Activated naive CD8-positive, alpha-beta T cell treated with anti-CD3 and anti-CD28 coated beads for 36 hours (primary cell): Measurements from ENCODE around the gene TAS2R42. TPM values are rescaled to one million over a fixed set of nuclear protein-coding genes. Genes with fewer than 3 reads are reported as not detected.

Source experiments
- DNase-seq: peaks from one replicate; pipeline ENCODE4 v3.0.0; 2021
- H3K27ac Mint-ChIP-seq: one replicate; pipeline ENCODE4 v1.8.0; 2022; ENCODE audit warnings: mild to moderate bottlenecking, moderate library complexity, mixed read lengths
- H3K27me3 Mint-ChIP-seq: one replicate; pipeline ENCODE4 v1.8.0; 2022; ENCODE audit warnings: mild to moderate bottlenecking, mixed read lengths
- H3K36me3 Mint-ChIP-seq: one replicate; pipeline ENCODE4 v1.8.0; 2021; ENCODE audit warnings: mild to moderate bottlenecking, mixed read lengths
- H3K4me1 Mint-ChIP-seq: one replicate; pipeline ENCODE4 v1.8.0; 2021; ENCODE audit warnings: mixed read lengths
- H3K4me3 Mint-ChIP-seq: one replicate; pipeline ENCODE4 v1.8.0; 2022; ENCODE audit warnings: mild to moderate bottlenecking, moderate library complexity, mixed read lengths
- H3K9me3 Mint-ChIP-seq: one replicate; pipeline ENCODE4 v1.8.0; 2022; ENCODE audit warnings: mixed read lengths
- total RNA-seq, 2 experiments: library from RNA; stranded (reverse); gene quantifications; one replicate each; pipeline ENCODE4 v1.2.3, GENCODE V29; 2021

The TAS2R42 gene
- total RNA-seq, 2 experiments from 2014 or later = not detected

GRCh38 chr12:11164384-11164783 lies 22.4 kb downstream of the TAS2R42 start:
- no peak overlapping the region for H3K27ac Mint-ChIP-seq

GRCh38 chr12:11162502-11162901 lies 24.2 kb downstream of the TAS2R42 start:
- DNase-seq = no peak
- Mint-ChIP-seq H3K9me3 (no peaks in the 10 kb centered on the region), H3K4me3 (no peak overlapping the region), H3K36me3 (peaks cover 46% of the 10 kb centered on the region), H3K27ac (no peak overlapping the region), H3K4me1 (peaks cover 53% of the 10 kb centered on the region), H3K27me3 (no peaks in the 10 kb centered on the region)

More at GRCh38 chr12:11164384-11164783, 22.4 kb downstream of the TAS2R42 start:
- Mint-ChIP-seq H3K4me3 (no peak overlapping the region), H3K27me3 (no peaks in the 10 kb centered on the region), H3K4me1 (peaks cover 59% of the 10 kb centered on the region), H3K36me3 (peaks cover 48% of the 10 kb centered on the region), H3K9me3 (no peaks in the 10 kb centered on the region)
- no peak for DNase-seq

DNA sequence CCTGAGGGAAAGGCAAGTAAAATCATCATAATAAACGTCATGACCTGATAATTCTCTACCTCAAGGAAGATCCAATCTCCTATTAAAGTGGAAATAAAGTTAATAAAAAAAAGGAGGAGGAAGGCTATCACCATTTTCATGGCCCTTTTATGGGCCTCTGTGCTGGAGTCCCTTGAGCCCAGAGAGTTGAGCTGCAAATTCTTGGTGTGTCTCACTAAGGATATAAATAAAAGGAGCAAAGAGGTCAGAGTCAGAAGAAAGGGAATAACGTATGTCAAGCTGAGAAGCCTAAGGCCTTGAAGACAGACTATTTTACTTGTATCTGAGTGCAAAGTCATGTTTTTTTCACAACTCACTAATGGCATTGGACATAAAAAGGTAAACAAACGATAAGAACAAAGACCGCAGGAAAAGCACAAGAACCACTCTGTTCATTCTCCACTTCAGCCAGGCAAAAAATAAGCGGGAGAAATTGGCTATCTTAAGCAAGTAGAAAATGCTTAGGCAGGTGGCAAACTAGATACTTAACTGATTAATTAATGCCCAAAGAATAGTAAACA lies 27.8 kb downstream of the TAS2R42 start:
- H3K4me3 Mint-ChIP-seq = no peak overlapping the region
- H3K27ac Mint-ChIP-seq = no peak overlapping the region
- H3K27me3 Mint-ChIP-seq = no peaks in the 10 kb centered on the region
- no peak for DNase-seq
- H3K4me1 Mint-ChIP-seq = peaks cover 35% of the 10 kb centered on the region
- peaks cover 54% of the 10 kb centered on the region for H3K36me3 Mint-ChIP-seq
- peaks cover 12% of the 10 kb centered on the region for H3K9me3 Mint-ChIP-seq

GRCh38 chr12:11154400-11154925 lies 32.3 kb downstream of the TAS2R42 start:
- Mint-ChIP-seq H3K9me3 (peaks cover 16% of the 10 kb centered on the region), H3K4me1 (peaks cover 11% of the 10 kb centered on the region), H3K4me3 (no peak overlapping the region), H3K27ac (no peak overlapping the region), H3K27me3 (no peaks in the 10 kb centered on the region), H3K36me3 (peaks cover 54% of the 10 kb centered on the region)
- DNase-seq = no peak

- peaks cover 49% of the 10 kb centered on the region for H3K36me3 Mint-ChIP-seq
- peaks cover 3% of the 10 kb centered on the region for H3K4me1 Mint-ChIP-seq
- no peak overlapping the region for H3K4me3 Mint-ChIP-seq
- peaks cover 16% of the 10 kb centered on the region for H3K9me3 Mint-ChIP-seq
- no peak for DNase-seq
- H3K27ac Mint-ChIP-seq = no peak overlapping the region
- no peaks in the 10 kb centered on the region for H3K27me3 Mint-ChIP-seq
Observed at GRCh38 chr12:11152725-11153124, 34.0 kb downstream of the TAS2R42 start.

DNA sequence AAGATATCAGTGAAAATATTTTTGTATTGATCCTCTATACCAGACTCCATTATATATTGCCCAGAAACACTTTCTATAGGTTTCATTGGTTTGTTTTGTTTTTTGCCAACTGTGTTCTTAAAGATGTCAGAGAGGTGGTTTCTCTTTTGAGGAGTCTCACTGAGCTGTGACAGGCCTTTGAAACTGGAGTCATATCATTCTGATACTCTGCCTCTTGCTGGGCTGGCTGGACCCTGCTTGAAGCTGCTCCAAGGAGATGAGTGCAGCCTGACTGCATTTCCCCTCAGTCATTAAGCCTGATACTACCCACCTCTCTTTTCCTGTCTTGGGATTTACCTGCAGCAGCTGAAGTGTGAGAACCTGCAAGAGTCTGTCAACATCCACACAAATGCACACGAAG lies 35.9 kb downstream of the TAS2R42 start:
- DNase-seq = no peak
- peaks cover 9% of the 10 kb centered on the region for H3K9me3 Mint-ChIP-seq
- H3K36me3 Mint-ChIP-seq = peaks cover 39% of the 10 kb centered on the region
- peaks cover 3% of the 10 kb centered on the region for H3K4me1 Mint-ChIP-seq
- no peak overlapping the region for H3K4me3 Mint-ChIP-seq
- H3K27me3 Mint-ChIP-seq = no peaks in the 10 kb centered on the region
- H3K27ac Mint-ChIP-seq = no peak overlapping the region

DNA sequence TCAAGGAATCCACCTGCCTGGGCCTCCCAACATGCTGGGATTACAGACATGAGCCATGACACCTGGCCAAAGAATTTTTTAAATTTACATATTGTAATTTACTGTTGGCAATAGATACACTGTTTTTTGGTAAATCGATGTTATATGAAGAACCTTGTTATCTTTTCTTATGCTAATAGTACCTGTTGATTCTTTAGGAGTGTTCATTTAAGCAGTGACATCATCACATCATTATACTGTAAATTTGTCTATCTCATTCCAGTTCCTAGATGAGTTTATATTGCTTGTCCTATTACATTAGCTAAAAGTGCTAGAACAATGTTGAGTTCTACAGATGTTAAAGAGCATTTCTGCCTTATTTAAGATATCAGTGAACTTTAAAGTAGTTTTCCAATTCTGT lies 39.3 kb downstream of the TAS2R42 start:
- H3K9me3 Mint-ChIP-seq = peaks cover 22% of the 10 kb centered on the region
- DNase-seq = no peak
- H3K36me3 Mint-ChIP-seq = peaks cover 45% of the 10 kb centered on the region
- no peak overlapping the region for H3K4me3 Mint-ChIP-seq
- H3K4me1 Mint-ChIP-seq = peaks cover 2% of the 10 kb centered on the region
- H3K27me3 Mint-ChIP-seq = no peaks in the 10 kb centered on the region
- no peak overlapping the region for H3K27ac Mint-ChIP-seq

DNA sequence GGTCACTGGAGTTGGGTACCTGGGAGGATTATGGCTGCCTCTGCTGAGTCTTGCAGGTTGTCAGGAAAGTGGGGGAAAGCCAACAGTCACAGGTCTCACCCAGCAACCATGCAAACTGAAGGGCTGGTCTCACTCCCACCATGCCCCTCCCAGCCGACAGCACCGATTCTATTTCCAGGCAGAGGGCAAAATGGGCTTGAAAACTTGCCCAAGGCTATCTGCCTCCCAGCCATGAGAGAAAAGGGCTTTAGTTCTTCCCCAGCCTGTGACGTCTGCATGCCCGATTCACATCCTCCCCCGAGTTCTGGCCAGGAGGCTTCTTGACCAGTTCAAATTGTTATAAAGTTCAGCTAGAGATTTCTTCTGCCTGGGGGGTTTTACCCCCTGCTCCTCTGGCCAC lies 42.4 kb downstream of the TAS2R42 start:
- Mint-ChIP-seq H3K4me3 (no peak overlapping the region), H3K4me1 (peaks cover 9% of the 10 kb centered on the region), H3K36me3 (peaks cover 56% of the 10 kb centered on the region), H3K27me3 (no peaks in the 10 kb centered on the region), H3K27ac (no peak overlapping the region), H3K9me3 (peaks cover 20% of the 10 kb centered on the region)
- DNase-seq = no peak

DNA sequence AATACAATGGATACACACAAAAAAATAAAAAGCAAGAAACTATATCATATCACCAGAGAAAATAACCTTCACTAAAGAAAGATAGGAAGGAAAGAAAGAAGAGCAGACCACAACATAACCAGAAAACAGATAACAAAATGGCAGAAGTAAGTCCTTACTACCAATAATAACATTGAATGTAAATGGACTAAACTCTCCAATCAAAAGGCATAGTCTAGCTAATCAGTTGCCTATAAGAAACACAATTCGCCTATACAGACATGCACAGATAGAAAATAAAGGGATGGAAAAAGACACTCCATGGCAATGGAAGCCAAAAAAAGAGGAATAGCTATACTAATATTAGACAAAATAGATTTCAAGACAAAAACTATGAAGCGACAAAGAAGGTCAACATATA lies 43.4 kb downstream of the TAS2R42 start:
- H3K36me3 Mint-ChIP-seq = peaks cover 52% of the 10 kb centered on the region
- peaks cover 20% of the 10 kb centered on the region for H3K9me3 Mint-ChIP-seq
- peaks cover 9% of the 10 kb centered on the region for H3K4me1 Mint-ChIP-seq
- H3K27me3 Mint-ChIP-seq = no peaks in the 10 kb centered on the region
- no peak overlapping the region for H3K27ac Mint-ChIP-seq
- no peak overlapping the region for H3K4me3 Mint-ChIP-seq
- DNase-seq = no peak

GRCh38 chr12:11136075-11136474 lies 50.7 kb downstream of the TAS2R42 start:
- H3K27ac Mint-ChIP-seq = no peak overlapping the region
- no peak for DNase-seq

More at GRCh38 chr12:11136075-11136474, 50.7 kb downstream of the TAS2R42 start:
- Mint-ChIP-seq H3K27me3 (no peaks in the 10 kb centered on the region), H3K4me1 (peaks cover 30% of the 10 kb centered on the region), H3K9me3 (peaks cover 2% of the 10 kb centered on the region), H3K36me3 (peaks cover 28% of the 10 kb centered on the region), H3K4me3 (no peak overlapping the region)

Other genes with a start within 250 kb of the TAS2R42 start
- under 1 TPM; 0.64 to 0.68 TPM for gene TAS2R14, start 247.7 kb downstream of the TAS2R42 start, total RNA-seq
- under 1 TPM; 0.36 to 0.37 TPM for gene TAS2R50, start 200.0 kb downstream of the TAS2R42 start, total RNA-seq
- under 1 TPM; 0.21 to 0.30 TPM for gene TAS2R20, start 188.6 kb downstream of the TAS2R42 start, total RNA-seq
- gene TAS2R19, start 164.3 kb downstream of the TAS2R42 start, total RNA-seq = under 1 TPM; 0.50 to 0.89 TPM
- under 1 TPM; 0.58 to 0.86 TPM for gene TAS2R31, start 155.5 kb downstream of the TAS2R42 start, total RNA-seq
- under 1 TPM; 0.39 to 0.48 TPM for gene TAS2R46, start 124.6 kb downstream of the TAS2R42 start, total RNA-seq
- gene TAS2R43, start 94.6 kb downstream of the TAS2R42 start, total RNA-seq = under 1 TPM; 0.29 to 0.36 TPM
- gene TAS2R30, start 52.3 kb downstream of the TAS2R42 start, total RNA-seq = under 1 TPM; 0.86 to 0.97 TPM
- gene SMIM10L1, start 15.7 kb downstream of the TAS2R42 start, total RNA-seq = 1 to 10 TPM; 8.7 to 9.0 TPM
- gene PRB3, start 82.8 kb upstream of the TAS2R42 start, total RNA-seq = not detected
- not detected for gene PRB4, start 123.5 kb upstream of the TAS2R42 start, total RNA-seq
- not detected for gene PRB2, start 208.6 kb upstream of the TAS2R42 start, total RNA-seq